Measurements from ENCODE around the gene DCXR. TPM values are rescaled to one million over a fixed set of nuclear protein-coding genes. Genes with fewer than 3 reads are reported as not detected.
A peak's percentile ranks its signal among the peaks of the same experiment; 100 is the strongest.

DCXR gene
- total and polyA plus RNA-seq, 2 of the 13 experiments (the other 11 are each of a cell fraction or from before 2014, with no cell fraction given), result 287 to 311 TPM

DNA sequence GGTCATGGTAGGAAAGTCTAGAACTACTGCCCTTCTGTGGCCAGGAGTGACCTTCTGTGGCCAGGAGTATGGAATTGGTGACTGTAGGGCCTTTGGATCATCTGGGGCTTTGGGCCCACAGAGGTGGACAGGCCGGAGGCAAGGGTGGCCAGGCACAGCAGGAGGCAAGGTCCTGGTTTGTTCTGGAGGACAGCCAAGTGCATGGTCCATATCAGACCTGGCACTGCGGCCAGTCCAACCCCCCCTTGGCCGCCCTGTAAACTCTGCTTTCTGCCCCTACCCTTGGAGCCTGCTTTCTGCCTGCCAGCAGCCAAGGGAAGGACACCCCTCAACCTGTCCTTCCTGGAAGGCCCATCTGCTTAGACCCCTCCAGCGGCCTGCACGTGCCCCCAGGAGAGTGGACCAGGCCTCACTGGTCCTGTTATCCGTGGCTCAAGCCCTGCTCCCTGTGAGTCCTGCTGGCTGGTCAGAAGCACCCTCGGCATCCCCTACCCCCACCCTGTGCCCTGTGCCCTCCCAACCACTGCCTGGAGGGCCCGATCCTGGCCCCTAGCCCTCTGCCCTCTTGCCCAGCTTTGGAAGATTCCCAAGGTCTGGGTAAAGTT is 2.3 kb upstream of the DCXR start (continued):
- TF ChIP-seq SNRNP70 (IDR thresholded peaks at IDR 0.05; ENCODE audit: low read depth, low read length) (no peak), ZNF609 (CRISPR knock-in tag; IDR thresholded peaks at IDR 0.05; ENCODE audit: borderline replicate concordance) (peak; percentile 45; the same call in 1 of the 2 replicates), NKX3-1 (CRISPR knock-in tag; IDR thresholded peaks at IDR 0.05) (no peak), ZFP36L1 (CRISPR knock-in tag; IDR thresholded peaks at IDR 0.05) (no peak), ZNF503 (CRISPR knock-in tag; IDR thresholded peaks at IDR 0.05) (no peak), PAF1 (CRISPR knock-in tag; IDR thresholded peaks at IDR 0.05) (no peak), NFRKB (IDR thresholded peaks at IDR 0.05) (no peak), ZNF407 (CRISPR knock-in tag; IDR thresholded peaks at IDR 0.05; ENCODE audit: not compliant biosample characterization) (no peak), CCDC6 (CRISPR knock-in tag; IDR thresholded peaks at IDR 0.05) (no peak), ZNF777 (CRISPR knock-in tag; IDR thresholded peaks at IDR 0.05) (no peak)
- TF ChIP-seq, protein P1, sequence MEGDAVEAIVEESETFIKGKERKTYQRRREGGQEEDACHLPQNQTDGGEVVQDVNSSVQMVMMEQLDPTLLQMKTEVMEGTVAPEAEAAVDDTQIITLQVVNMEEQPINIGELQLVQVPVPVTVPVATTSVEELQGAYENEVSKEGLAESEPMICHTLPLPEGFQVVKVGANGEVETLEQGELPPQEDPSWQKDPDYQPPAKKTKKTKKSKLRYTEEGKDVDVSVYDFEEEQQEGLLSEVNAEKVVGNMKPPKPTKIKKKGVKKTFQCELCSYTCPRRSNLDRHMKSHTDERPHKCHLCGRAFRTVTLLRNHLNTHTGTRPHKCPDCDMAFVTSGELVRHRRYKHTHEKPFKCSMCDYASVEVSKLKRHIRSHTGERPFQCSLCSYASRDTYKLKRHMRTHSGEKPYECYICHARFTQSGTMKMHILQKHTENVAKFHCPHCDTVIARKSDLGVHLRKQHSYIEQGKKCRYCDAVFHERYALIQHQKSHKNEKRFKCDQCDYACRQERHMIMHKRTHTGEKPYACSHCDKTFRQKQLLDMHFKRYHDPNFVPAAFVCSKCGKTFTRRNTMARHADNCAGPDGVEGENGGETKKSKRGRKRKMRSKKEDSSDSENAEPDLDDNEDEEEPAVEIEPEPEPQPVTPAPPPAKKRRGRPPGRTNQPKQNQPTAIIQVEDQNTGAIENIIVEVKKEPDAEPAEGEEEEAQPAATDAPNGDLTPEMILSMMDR (CRISPR knock-in tag; IDR thresholded peaks at IDR 0.05), result peak; percentile 15; the same call in 1 of the 2 replicates
